Progenitor cell of endocrine pancreas (in vitro differentiated cells): ENCODE data around the gene MPI. TPM values are rescaled to one million over a fixed set of nuclear protein-coding genes. Genes with fewer than 3 reads are reported as not detected.

ENCODE experiments used
- DNase-seq: peaks from one replicate; pipeline ENCODE4 v3.0.0; 2021; ENCODE audit warnings: low spot score; ENCODE audit not compliant: unreplicated experiment
- H3K27ac Mint-ChIP-seq: 2 replicates; pipeline ENCODE4 v1.8.0; 2021; ENCODE audit warnings: mild to moderate bottlenecking, moderate library complexity, mixed read lengths
- H3K27me3 Mint-ChIP-seq: 2 replicates; pipeline ENCODE4 v1.8.0; 2021; ENCODE audit warnings: mixed read lengths
- H3K36me3 Mint-ChIP-seq: 2 replicates; pipeline ENCODE4 v1.8.0; 2022; ENCODE audit warnings: mixed read lengths; ENCODE audit not compliant: insufficient read depth
- H3K4me1 Mint-ChIP-seq: 2 replicates; pipeline ENCODE4 v1.8.0; 2021; ENCODE audit warnings: low read depth, mixed read lengths
- H3K4me3 Mint-ChIP-seq: 2 replicates; pipeline ENCODE4 v1.8.0; 2021; ENCODE audit warnings: low read depth, mild to moderate bottlenecking, moderate library complexity, mixed read lengths
- H3K9me3 Mint-ChIP-seq: 2 replicates; pipeline ENCODE4 v1.8.0; 2021; ENCODE audit warnings: low read depth, mixed read lengths
- total RNA-seq: library from RNA; stranded (reverse); gene quantifications from 2 replicates; pipeline ENCODE4 v1.2.1, GENCODE V29; 2021
- TF ChIP-seq, protein P1 (sequence below): fragments of 200-600 bp; sonication (generic); IDR thresholded peaks from one replicate; pipeline ENCODE4 v1.5.0; 2021; ENCODE audit warnings: antibody characterized with exemption, mild to moderate bottlenecking; ENCODE audit not compliant: unreplicated experiment

Gene MPI
- total RNA-seq, 1 donor from 2014 or later = 39.6 TPM

DNA sequence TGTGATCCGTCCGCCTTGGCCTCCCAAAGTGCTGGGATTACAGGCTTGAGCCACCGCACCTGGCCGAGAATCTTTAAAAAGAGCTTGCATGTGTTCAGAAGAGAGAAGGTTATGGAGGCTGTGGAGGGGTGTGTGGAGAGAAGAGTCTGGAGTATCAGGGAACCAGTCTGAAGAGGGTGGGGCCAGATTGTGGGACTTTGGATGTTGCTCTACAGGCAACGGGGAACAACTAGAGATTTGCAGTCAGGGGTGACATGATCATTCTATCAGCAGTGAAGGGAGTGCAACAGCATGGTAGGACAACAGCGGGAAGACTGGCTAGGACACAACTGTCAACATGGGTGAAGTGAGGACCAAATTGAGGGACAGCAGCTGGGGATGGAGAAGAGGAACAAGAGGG is 25.5 kb upstream of the MPI start:
- no peak for DNase-seq
- peaks cover 12% of the 10 kb centered on the region for H3K4me1 Mint-ChIP-seq
- no peaks in the 10 kb centered on the region for H3K27me3 Mint-ChIP-seq
- no peak overlapping the region for H3K4me3 Mint-ChIP-seq
- no peaks in the 10 kb centered on the region for H3K9me3 Mint-ChIP-seq
- no peak overlapping the region for H3K27ac Mint-ChIP-seq
- TF ChIP-seq, protein P1, sequence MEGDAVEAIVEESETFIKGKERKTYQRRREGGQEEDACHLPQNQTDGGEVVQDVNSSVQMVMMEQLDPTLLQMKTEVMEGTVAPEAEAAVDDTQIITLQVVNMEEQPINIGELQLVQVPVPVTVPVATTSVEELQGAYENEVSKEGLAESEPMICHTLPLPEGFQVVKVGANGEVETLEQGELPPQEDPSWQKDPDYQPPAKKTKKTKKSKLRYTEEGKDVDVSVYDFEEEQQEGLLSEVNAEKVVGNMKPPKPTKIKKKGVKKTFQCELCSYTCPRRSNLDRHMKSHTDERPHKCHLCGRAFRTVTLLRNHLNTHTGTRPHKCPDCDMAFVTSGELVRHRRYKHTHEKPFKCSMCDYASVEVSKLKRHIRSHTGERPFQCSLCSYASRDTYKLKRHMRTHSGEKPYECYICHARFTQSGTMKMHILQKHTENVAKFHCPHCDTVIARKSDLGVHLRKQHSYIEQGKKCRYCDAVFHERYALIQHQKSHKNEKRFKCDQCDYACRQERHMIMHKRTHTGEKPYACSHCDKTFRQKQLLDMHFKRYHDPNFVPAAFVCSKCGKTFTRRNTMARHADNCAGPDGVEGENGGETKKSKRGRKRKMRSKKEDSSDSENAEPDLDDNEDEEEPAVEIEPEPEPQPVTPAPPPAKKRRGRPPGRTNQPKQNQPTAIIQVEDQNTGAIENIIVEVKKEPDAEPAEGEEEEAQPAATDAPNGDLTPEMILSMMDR = no peak
- peaks cover 16% of the 10 kb centered on the region for H3K36me3 Mint-ChIP-seq

DNA sequence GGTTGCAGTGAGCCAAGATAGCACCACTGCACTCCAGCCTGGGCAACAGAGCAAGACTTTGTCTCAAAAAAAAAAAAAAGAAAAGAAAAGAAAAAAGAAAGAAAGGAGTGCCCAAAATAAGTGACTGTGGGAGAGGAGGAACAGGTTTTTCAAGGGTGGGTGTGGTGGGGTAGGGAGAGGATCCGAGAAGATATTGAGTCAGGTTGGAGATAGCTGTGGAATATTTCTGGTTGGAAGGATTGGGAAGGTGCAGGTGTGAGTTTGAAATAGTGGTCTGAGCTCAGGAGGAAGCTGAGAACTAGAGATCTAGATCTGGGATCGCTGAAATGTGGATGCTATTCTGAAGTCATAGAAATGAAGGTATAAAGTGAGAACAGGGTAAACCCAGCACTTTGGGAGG is 24.5 kb upstream of the MPI start:
- H3K4me1 Mint-ChIP-seq = peaks cover 14% of the 10 kb centered on the region
- TF ChIP-seq, protein P1 = no peak
- H3K9me3 Mint-ChIP-seq = no peaks in the 10 kb centered on the region
- no peak overlapping the region for H3K4me3 Mint-ChIP-seq
- no peak for DNase-seq
- no peaks in the 10 kb centered on the region for H3K27me3 Mint-ChIP-seq
- H3K27ac Mint-ChIP-seq = no peak overlapping the region
- peaks cover 19% of the 10 kb centered on the region for H3K36me3 Mint-ChIP-seq

DNA sequence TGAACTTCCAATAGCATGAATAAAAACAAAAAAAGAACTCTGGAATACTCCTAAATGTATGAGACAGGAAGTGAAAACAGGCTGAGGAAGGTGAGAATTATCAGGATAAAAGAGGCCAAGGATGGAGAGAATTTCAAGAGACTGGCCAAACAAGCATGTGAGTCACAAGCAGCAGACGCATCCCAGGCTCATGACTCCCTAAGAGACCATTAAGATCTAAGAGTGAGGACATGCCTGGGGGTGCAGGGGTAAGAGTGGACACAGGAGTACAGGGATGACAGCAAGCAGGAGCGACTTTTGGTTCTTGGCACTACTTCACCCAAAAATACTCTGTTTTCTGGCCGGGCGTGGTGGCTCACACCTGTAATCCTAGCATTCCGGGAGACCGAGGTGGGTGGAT is 23.8 kb upstream of the MPI start:
- no peaks in the 10 kb centered on the region for H3K9me3 Mint-ChIP-seq
- H3K27ac Mint-ChIP-seq = no peak overlapping the region
- no peaks in the 10 kb centered on the region for H3K27me3 Mint-ChIP-seq
- no peak overlapping the region for H3K4me3 Mint-ChIP-seq
- TF ChIP-seq, protein P1 = no peak
- DNase-seq = no peak
- peaks cover 18% of the 10 kb centered on the region for H3K4me1 Mint-ChIP-seq
- H3K36me3 Mint-ChIP-seq = peaks cover 19% of the 10 kb centered on the region

- no peaks in the 10 kb centered on the region for H3K27me3 Mint-ChIP-seq
- peaks cover 23% of the 10 kb centered on the region for H3K4me1 Mint-ChIP-seq
- H3K9me3 Mint-ChIP-seq = no peaks in the 10 kb centered on the region
- DNase-seq = no peak
- H3K36me3 Mint-ChIP-seq = peaks cover 19% of the 10 kb centered on the region
- TF ChIP-seq, protein P1 = no peak
- H3K27ac Mint-ChIP-seq = peak overlapping the region; percentile 21
- H3K4me3 Mint-ChIP-seq = peak overlapping the region; percentile 7
Measured at GRCh38 chr15:74867466-74868038, 22.3 kb upstream of the MPI start.

DNA sequence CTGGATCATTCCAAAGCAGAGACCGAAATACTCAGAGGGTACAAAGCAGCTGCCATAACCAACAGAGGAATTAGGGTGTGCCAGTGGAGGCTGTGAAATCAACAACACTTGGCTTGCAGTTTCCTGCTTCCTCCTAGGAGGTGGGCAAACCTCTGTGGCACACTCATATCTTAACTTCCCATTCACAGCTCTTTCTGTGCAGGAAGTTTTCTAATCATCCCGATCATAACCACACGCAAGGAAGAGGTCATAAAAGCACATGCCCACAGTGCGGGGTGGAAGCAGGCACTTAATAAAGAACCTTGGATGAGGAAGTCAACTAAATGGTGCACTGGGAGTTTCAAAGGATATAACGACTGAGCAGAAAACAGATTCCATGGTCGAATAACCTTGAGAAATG is 21.8 kb upstream of the MPI start:
- no peaks in the 10 kb centered on the region for H3K9me3 Mint-ChIP-seq
- H3K4me1 Mint-ChIP-seq = peaks cover 27% of the 10 kb centered on the region
- TF ChIP-seq, protein P1 = no peak
- peaks cover 19% of the 10 kb centered on the region for H3K36me3 Mint-ChIP-seq
- DNase-seq = no peak
- H3K4me3 Mint-ChIP-seq = no peak overlapping the region
- peak overlapping the region; percentile 21 for H3K27ac Mint-ChIP-seq
- no peaks in the 10 kb centered on the region for H3K27me3 Mint-ChIP-seq
